IMR-90 (cell line): ENCODE measurements around the gene CDCP2. TPM values are rescaled to one million over a fixed set of nuclear protein-coding genes. Genes with fewer than 3 reads are reported as not detected.

Experiments used
- ATAC-seq: fragments of 200-7000 bp; cut with Tn5 transposase; 2 replicates; pipeline ENCODE4 v1.9.1; 2020; ENCODE audit warnings: low read depth, mild to moderate bottlenecking, moderate library complexity
- BruUV-seq: library from RNA; stranded (reverse); fragments of 400-500 nt; replicated peaks from 2 replicates; lab custom pipeline; 2021; lab: Mats Ljungman, UMichigan
- CTCF ChIA-PET: fragments of 300-600 bp; formaldehyde crosslinking; extraction: SDS; loops from one replicate; lab custom pipeline; 2021; ENCODE audit warnings: antibody characterized with exemption; lab: Yijun Ruan, JAX
- POLR2A ChIA-PET: fragments of 300-600 bp; sonication (Branson Sonifier 250); formaldehyde crosslinking; loops from one replicate; lab custom pipeline; 2022; ENCODE audit warnings: antibody characterized with exemption; ENCODE audit not compliant: unreplicated experiment; lab: Charles Lee
- DNase-seq: peaks from one replicate; pipeline ENCODE4 v3.0.0; 2013
- H2AFZ ChIP-seq: replicated peaks from 2 replicates; pipeline ENCODE3; 2013; ENCODE audit warnings: low read length, mild to moderate bottlenecking; ENCODE audit not compliant: poor library complexity
- H2AK5ac ChIP-seq: 2 replicates; pipeline ENCODE4 v1.6.1; 2013; ENCODE audit warnings: low read depth, low read length, inconsistent platforms
- H2AK9ac ChIP-seq: replicated peaks from 2 replicates; pipeline ENCODE3; 2013; ENCODE audit warnings: mild to moderate bottlenecking, low read depth, low read length, moderate library complexity; ENCODE audit not compliant: poor library complexity
- H2BK120ac ChIP-seq: 2 replicates; pipeline ENCODE4 v1.6.1; 2013; ENCODE audit warnings: low read depth, low read length, inconsistent platforms
- H2BK15ac ChIP-seq: 3 replicates; pipeline ENCODE4 v1.6.1; 2013; ENCODE audit warnings: low read depth, low read length, inconsistent platforms
- H2BK20ac ChIP-seq: 2 replicates; pipeline ENCODE4 v1.6.1; 2013; ENCODE audit warnings: low read depth, mild to moderate bottlenecking, inconsistent platforms, low read length, moderate library complexity
- H2BK5ac ChIP-seq: 2 replicates; pipeline ENCODE4 v1.6.1; 2013; ENCODE audit warnings: mild to moderate bottlenecking, low read depth, low read length, inconsistent platforms; ENCODE audit not compliant: poor library complexity, severe bottlenecking
- H3K14ac ChIP-seq: replicated peaks from 2 replicates; pipeline ENCODE4 v1.6.1; 2013; ENCODE audit warnings: low read depth, low read length, inconsistent platforms
- H3K18ac ChIP-seq: 2 replicates; pipeline ENCODE4 v1.6.1; 2013; ENCODE audit warnings: low read depth, low read length, control low read depth
- H3K23ac ChIP-seq: 2 replicates; pipeline ENCODE4 v1.6.1; 2013; ENCODE audit warnings: low read depth, low read length, inconsistent platforms
- H3K27ac ChIP-seq: 2 replicates; pipeline ENCODE4 v1.5.1; 2013; ENCODE audit warnings: mild to moderate bottlenecking, control low read depth, low read length; ENCODE audit not compliant: insufficient read depth
- H3K27me3 ChIP-seq: 2 replicates; pipeline ENCODE4 v1.6.1; 2013; ENCODE audit warnings: low read length; ENCODE audit not compliant: control insufficient read depth, insufficient read depth
- H3K36me3 ChIP-seq: 2 replicates; pipeline ENCODE4 v1.6.1; 2013; ENCODE audit warnings: low read length, mixed read lengths; ENCODE audit not compliant: control insufficient read depth, insufficient read depth
- H3K4ac ChIP-seq: 2 replicates; pipeline ENCODE4 v1.6.1; 2013; ENCODE audit warnings: low read depth, low read length, inconsistent platforms
- H3K4me1 ChIP-seq: 2 replicates; pipeline ENCODE4 v1.6.1; 2013; ENCODE audit warnings: low read length, mixed read lengths; ENCODE audit not compliant: control insufficient read depth, insufficient read depth
- H3K4me2 ChIP-seq: 2 replicates; pipeline ENCODE4 v1.6.1; 2013; ENCODE audit warnings: low read depth, mild to moderate bottlenecking, control low read depth, low read length, moderate library complexity
- H3K4me3 ChIP-seq: 2 replicates; pipeline ENCODE4 v1.5.1; 2013; ENCODE audit warnings: low read depth, mild to moderate bottlenecking, control low read depth, low read length, moderate library complexity; ENCODE audit not compliant: insufficient read depth
- H3K56ac ChIP-seq: 2 replicates; pipeline ENCODE4 v1.6.1; 2013; ENCODE audit warnings: low read length, inconsistent platforms; ENCODE audit not compliant: insufficient read depth; ENCODE audit errors: extremely low read depth
- H3K79me1 ChIP-seq, 2 experiments: 2 replicates each; pipeline ENCODE4 v1.6.1; 2013; ENCODE audit warnings: low read length in 2 of 2, inconsistent platforms in 1 of 2, low read depth in 1 of 2
- H3K9ac ChIP-seq: 2 replicates; pipeline ENCODE4 v1.6.1; 2013; ENCODE audit warnings: low read depth, low read length, control low read depth
- H3K9me1 ChIP-seq: 2 replicates; pipeline ENCODE4 v1.6.1; 2013; ENCODE audit warnings: low read length, inconsistent platforms; ENCODE audit not compliant: insufficient read depth
- H3K9me3 ChIP-seq: 2 replicates; pipeline ENCODE4 v1.6.1; 2013; ENCODE audit warnings: low read length; ENCODE audit not compliant: control insufficient read depth, insufficient read depth
- H4K20me1 ChIP-seq: 2 replicates; pipeline ENCODE4 v1.6.1; 2013; ENCODE audit warnings: low read length, inconsistent platforms; ENCODE audit not compliant: insufficient read depth
- H4K5ac ChIP-seq: 2 replicates; pipeline ENCODE4 v1.6.1; 2013; ENCODE audit warnings: mild to moderate bottlenecking, low read depth, low read length, control low read depth
- H4K8ac ChIP-seq, 2 experiments: 2 replicates each; pipeline ENCODE4 v1.6.1; 2013; ENCODE audit warnings: low read depth in 2 of 2, low read length in 2 of 2, control low read depth in 1 of 2, inconsistent platforms in 1 of 2
- H4K91ac ChIP-seq: 2 replicates; pipeline ENCODE4 v1.6.1; 2013; ENCODE audit warnings: low read depth, low read length, inconsistent platforms; ENCODE audit not compliant: insufficient read depth
- BHLHE40 ChIP-seq: fragments of 150-350 bp; IDR thresholded peaks from 2 replicates; pipeline ENCODE4 v1.6.1; 2016; ENCODE audit warnings: mild to moderate bottlenecking, low read depth, low read length
- CEBPB ChIP-seq: IDR thresholded peaks from 2 replicates; pipeline ENCODE4 v1.6.1; 2012; ENCODE audit warnings: low read depth, low read length, improper control_type of control experiment
- CHD1 ChIP-seq: IDR thresholded peaks from 2 replicates; pipeline ENCODE4 v1.6.1; 2012; ENCODE audit warnings: low read depth, low read length, improper control_type of control experiment
- FOS ChIP-seq: fragments of 150-350 bp; IDR thresholded peaks from 2 replicates; pipeline ENCODE4 v1.6.1; 2016; ENCODE audit warnings: low read depth, low read length
- MAFK ChIP-seq: IDR thresholded peaks from 2 replicates; pipeline ENCODE4 v1.6.1; 2012; ENCODE audit warnings: low read depth, low read length, improper control_type of control experiment
- MAZ ChIP-seq: IDR thresholded peaks from 2 replicates; pipeline ENCODE4 v1.6.1; 2012; ENCODE audit warnings: low read depth, mild to moderate bottlenecking, low read length, improper control_type of control experiment, moderate library complexity, borderline replicate concordance
- MXI1 ChIP-seq: IDR thresholded peaks from 2 replicates; pipeline ENCODE4 v1.6.1; 2012; ENCODE audit warnings: low read depth, mild to moderate bottlenecking, low read length, moderate library complexity, borderline replicate concordance
- POLR2A ChIP-seq: IDR thresholded peaks from 2 replicates; pipeline ENCODE4 v1.6.1; 2012; ENCODE audit warnings: mild to moderate bottlenecking, low read depth, low read length
- RAD21 ChIP-seq: IDR thresholded peaks from 2 replicates; pipeline ENCODE4 v1.6.1; 2012; ENCODE audit warnings: low read length, improper control_type of control experiment
- RCOR1 ChIP-seq: IDR thresholded peaks from 2 replicates; pipeline ENCODE4 v1.6.1; 2012; ENCODE audit warnings: mild to moderate bottlenecking, low read length, improper control_type of control experiment; ENCODE audit not compliant: insufficient replicate concordance
- RFX5 ChIP-seq: IDR thresholded peaks from 2 replicates; pipeline ENCODE4 v1.8.0; 2012; ENCODE audit warnings: low read depth, mild to moderate bottlenecking, low read length, moderate library complexity
- SMC3 ChIP-seq: fragments of 150-350 bp; IDR thresholded peaks from 2 replicates; pipeline ENCODE4 v1.6.1; 2016; ENCODE audit warnings: low read depth, mild to moderate bottlenecking, antibody characterized with exemption, low read length, moderate library complexity
- USF2 ChIP-seq: fragments of 150-350 bp; IDR thresholded peaks from 2 replicates; pipeline ENCODE4 v1.6.1; 2017; ENCODE audit warnings: mild to moderate bottlenecking, antibody characterized with exemption, low read length, low read depth
- WGBS, 2 experiments: methylation state at CpG; one replicate each; pipeline versions ENCODE4 v1.1.5 to v1.1.7; 2013; ENCODE audit warnings: missing lambda C conversion rate in 2 of 2; ENCODE audit not compliant: insufficient read length in 1 of 2; ENCODE audit errors: extremely low coverage in 2 of 2; 5-methylcytosine and 5-hydroxymethylcytosine counted together
- dilution Hi-C: fragments of 300-500 bp; cut with HindIII; formaldehyde crosslinking; loops from one replicate; pipeline ENCODE4 v1.14.3; 2018; ENCODE audit warnings: low sequenced_read_pairs; ENCODE audit not compliant: unreplicated experiment
- in situ Hi-C: fragments of 300-500 bp; cut with MboI; formaldehyde crosslinking; loops from 3 replicates; pipeline ENCODE4 v1.14.3; 2019; ENCODE audit warnings: low sequenced_read_pairs, inconsistent platforms, mixed read lengths
- intact Hi-C: fragments of 100-400 bp; cut with micrococcal nuclease; formaldehyde crosslinking; loops from 2 replicates; pipeline ENCODE4 v1.10.0; 2022
- polyA plus RNA-seq, 3 experiments: library from polyadenylated mRNA; depleted of rRNA; stranded (reverse); fragments of >200 nt; gene quantifications; 2 replicates each; pipeline ENCODE4 v1.2.3, GENCODE V29; 2012; ENCODE audit warnings: low replicate concordance in 1 of 3
- total RNA-seq: library from RNA; depleted of rRNA; stranded (reverse); fragments of >200 nt; gene quantifications from 2 replicates; pipeline ENCODE4 v1.2.3, GENCODE V29; 2012
- TF ChIP-seq, protein P1 (sequence below): fragments of 150-350 bp; IDR thresholded peaks from 2 replicates; pipeline ENCODE4 v1.6.1; 2016; ENCODE audit warnings: low read depth, mild to moderate bottlenecking, low read length, moderate library complexity, borderline replicate concordance
- TF ChIP-seq, protein P2 (sequence below): conservative IDR thresholded peaks from 2 replicates; pipeline ENCODE4 v1.5.1; 2012; ENCODE audit warnings: mild to moderate bottlenecking, low read depth, low read length, improper control_type of control experiment

CDCP2 gene
- total and polyA plus RNA-seq, 2 of the 4 experiments (the other 2 are of a cell fraction), result not detected

- POLR2A ChIA-PET, result no interaction called here
- Histone ChIP-seq H4K8ac (no peak overlapping the region), H3K4ac (no peak overlapping the region), H3K4me2 (no peak overlapping the region), H3K56ac (no peak overlapping the region), H3K4me1 (peaks cover 4% of the 10 kb centered on the region), H3K9me3 (no peaks in the 10 kb centered on the region), H3K4me3 (no peak overlapping the region), H2BK15ac (no peak overlapping the region), H2BK5ac (no peak overlapping the region), H2AK5ac (no peak overlapping the region), H4K5ac (no peak overlapping the region), H3K79me1 (no peaks in the 10 kb centered on the region), H3K9me1 (peaks cover 3% of the 10 kb centered on the region; the same call in 1 of the 2 replicates), H3K18ac (no peak overlapping the region), H3K27ac (no peak overlapping the region), H3K36me3 (no peaks in the 10 kb centered on the region), H2AFZ (peak overlapping the region; percentile 52), H3K23ac (no peak overlapping the region), H3K27me3 (peaks cover 2% of the 10 kb centered on the region; the same call in 1 of the 2 replicates), H4K91ac (no peak overlapping the region), H4K20me1 (no peaks in the 10 kb centered on the region), H2AK9ac (no peak overlapping the region), H3K14ac (0 out of 2 replicates have a peak overlapping the region, but pooled peaks have one; percentile 33), H3K9ac (no peak overlapping the region), H2BK20ac (no peak overlapping the region), H2BK120ac (no peak overlapping the region)
- intact Hi-C loops, result no loop called here
- peak; percentile 80 for DNase-seq
- no TSS peak for BruUV-seq
- WGBS, 2 experiments, result 83% methylated on average over 4 of the region's 9 CpGs; no CpG with 5 or more reads in 1 of the 2 experiments
- in situ Hi-C loops, result no loop called here
- peak; percentile 95 for ATAC-seq
- dilution Hi-C loops, result no loop called here
- CTCF ChIA-PET, result no interaction called here
- TF ChIP-seq BHLHE40, result no peak
- peak; percentile 59 for TF ChIP-seq FOS
- no peak for TF ChIP-seq USF2
- TF ChIP-seq SMC3, result no peak
- no peak for TF ChIP-seq RFX5
- TF ChIP-seq MXI1, result no peak
- TF ChIP-seq MAZ, result no peak
- no peak for TF ChIP-seq RAD21
- no peak for TF ChIP-seq POLR2A
- no peak for TF ChIP-seq RCOR1
- no peak; the same call in 1 of the 2 replicates for TF ChIP-seq MAFK
- TF ChIP-seq, protein P1, sequence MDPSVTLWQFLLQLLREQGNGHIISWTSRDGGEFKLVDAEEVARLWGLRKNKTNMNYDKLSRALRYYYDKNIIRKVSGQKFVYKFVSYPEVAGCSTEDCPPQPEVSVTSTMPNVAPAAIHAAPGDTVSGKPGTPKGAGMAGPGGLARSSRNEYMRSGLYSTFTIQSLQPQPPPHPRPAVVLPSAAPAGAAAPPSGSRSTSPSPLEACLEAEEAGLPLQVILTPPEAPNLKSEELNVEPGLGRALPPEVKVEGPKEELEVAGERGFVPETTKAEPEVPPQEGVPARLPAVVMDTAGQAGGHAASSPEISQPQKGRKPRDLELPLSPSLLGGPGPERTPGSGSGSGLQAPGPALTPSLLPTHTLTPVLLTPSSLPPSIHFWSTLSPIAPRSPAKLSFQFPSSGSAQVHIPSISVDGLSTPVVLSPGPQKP, result no peak
- TF ChIP-seq, protein P2, sequence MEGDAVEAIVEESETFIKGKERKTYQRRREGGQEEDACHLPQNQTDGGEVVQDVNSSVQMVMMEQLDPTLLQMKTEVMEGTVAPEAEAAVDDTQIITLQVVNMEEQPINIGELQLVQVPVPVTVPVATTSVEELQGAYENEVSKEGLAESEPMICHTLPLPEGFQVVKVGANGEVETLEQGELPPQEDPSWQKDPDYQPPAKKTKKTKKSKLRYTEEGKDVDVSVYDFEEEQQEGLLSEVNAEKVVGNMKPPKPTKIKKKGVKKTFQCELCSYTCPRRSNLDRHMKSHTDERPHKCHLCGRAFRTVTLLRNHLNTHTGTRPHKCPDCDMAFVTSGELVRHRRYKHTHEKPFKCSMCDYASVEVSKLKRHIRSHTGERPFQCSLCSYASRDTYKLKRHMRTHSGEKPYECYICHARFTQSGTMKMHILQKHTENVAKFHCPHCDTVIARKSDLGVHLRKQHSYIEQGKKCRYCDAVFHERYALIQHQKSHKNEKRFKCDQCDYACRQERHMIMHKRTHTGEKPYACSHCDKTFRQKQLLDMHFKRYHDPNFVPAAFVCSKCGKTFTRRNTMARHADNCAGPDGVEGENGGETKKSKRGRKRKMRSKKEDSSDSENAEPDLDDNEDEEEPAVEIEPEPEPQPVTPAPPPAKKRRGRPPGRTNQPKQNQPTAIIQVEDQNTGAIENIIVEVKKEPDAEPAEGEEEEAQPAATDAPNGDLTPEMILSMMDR, result no peak
- no peak for TF ChIP-seq CHD1
- peak; percentile 48; the same call in 1 of the 2 replicates for TF ChIP-seq CEBPB
These were observed 14.8 kb upstream of the CDCP2 start for GRCh38 chr1:54167422-54168139.
